ENCODE data around the gene LHFPL6. TPM values are rescaled to one million over a fixed set of nuclear protein-coding genes. Genes with fewer than 3 reads are reported as not detected.
A peak's percentile ranks its signal among the peaks of the same experiment; 100 is the strongest.

The LHFPL6 gene
- total RNA-seq, 1 experiment from 2014 or later: 8.9 TPM

GRCh38 chr13:39515224-39515714, 87.7 kb downstream of the LHFPL6 start:
- ChIA-PET POLR2A (interaction anchor here (0.6 to 1.6 kb wide), 3 partner anchors 9 to 22 kb away, joined by 3 to 6 read pairs (median 4); no protein-coding TSS in a partner anchor), CTCF (interaction anchor here (0.6 to 1.3 kb wide), 5 partner anchors 8 to 371 kb away, joined by 3 to 8 read pairs (median 3); no protein-coding TSS in a partner anchor)
- TF ChIP-seq CTCF (IDR thresholded peaks at IDR 0.05; ENCODE audit: unreplicated experiment): no peak
- intact Hi-C loops (cut with micrococcal nuclease): no loop called here
- Mint-ChIP-seq H3K9me3 (ENCODE audit: unreplicated experiment) (no peaks in the 10 kb centered on the region), H3K4me1 (ENCODE audit: insufficient read depth, unreplicated experiment) (peaks cover 14% of the 10 kb centered on the region), H3K36me3 (ENCODE audit: insufficient read depth, unreplicated experiment) (no peaks in the 10 kb centered on the region), H3K27me3 (ENCODE audit: insufficient read depth, unreplicated experiment) (no peaks in the 10 kb centered on the region), H3K27ac (ENCODE audit: low read depth, unreplicated experiment) (no peak overlapping the region), H3K4me3 (ENCODE audit: unreplicated experiment) (no peak overlapping the region)
- DNase-seq (ENCODE audit: unreplicated experiment): no peak
- no TSS peak for BruUV-seq (replicated peaks)

GRCh38 chr13:39512687-39513086, 90.3 kb downstream of the LHFPL6 start:
- Mint-ChIP-seq H3K4me1 (ENCODE audit: insufficient read depth, unreplicated experiment) (peaks cover 19% of the 10 kb centered on the region), H3K27me3 (ENCODE audit: insufficient read depth, unreplicated experiment) (no peaks in the 10 kb centered on the region), H3K36me3 (ENCODE audit: insufficient read depth, unreplicated experiment) (no peaks in the 10 kb centered on the region), H3K4me3 (ENCODE audit: unreplicated experiment) (no peak overlapping the region), H3K9me3 (ENCODE audit: unreplicated experiment) (no peaks in the 10 kb centered on the region), H3K27ac (ENCODE audit: low read depth, unreplicated experiment) (peak overlapping the region; percentile 59)
- intact Hi-C loops (cut with micrococcal nuclease): no loop called here
- POLR2A ChIA-PET: interaction anchor here (0.6 to 0.8 kb wide), 2 partner anchors 17 to 127 kb away, joined by 3 read pairs; no protein-coding TSS in a partner anchor
- no peak for TF ChIP-seq CTCF (IDR thresholded peaks at IDR 0.05; ENCODE audit: unreplicated experiment)
- CTCF ChIA-PET: interaction anchor here (1.0 kb wide), 1 partner anchor 40 kb away, joined by 3 read pairs; no protein-coding TSS in a partner anchor
- DNase-seq (ENCODE audit: unreplicated experiment): peak; percentile 30
- BruUV-seq (replicated peaks): no TSS peak

GRCh38 chr13:39510316-39510695, 92.7 kb downstream of the LHFPL6 start:
- Mint-ChIP-seq H3K36me3 (ENCODE audit: insufficient read depth, unreplicated experiment) (no peaks in the 10 kb centered on the region), H3K27me3 (ENCODE audit: insufficient read depth, unreplicated experiment) (no peaks in the 10 kb centered on the region), H3K27ac (ENCODE audit: low read depth, unreplicated experiment) (peak overlapping the region; percentile 44), H3K9me3 (ENCODE audit: unreplicated experiment) (no peaks in the 10 kb centered on the region), H3K4me1 (ENCODE audit: insufficient read depth, unreplicated experiment) (peaks cover 25% of the 10 kb centered on the region), H3K4me3 (ENCODE audit: unreplicated experiment) (no peak overlapping the region)
- no peak for TF ChIP-seq CTCF (IDR thresholded peaks at IDR 0.05; ENCODE audit: unreplicated experiment)
- BruUV-seq (replicated peaks): no TSS peak
- ChIA-PET CTCF (interaction anchor here (0.6 kb wide), 1 partner anchor 94 kb away, joined by 5 read pairs; no protein-coding TSS in a partner anchor), POLR2A (interaction anchor here (0.5 to 0.7 kb wide), 4 partner anchors 15 to 455 kb away, joined by 3 to 8 read pairs (median 4); no protein-coding TSS in a partner anchor)
- peak; percentile 33 for DNase-seq (ENCODE audit: unreplicated experiment)
- intact Hi-C loops (cut with micrococcal nuclease): no loop called here

GRCh38 chr13:39509616-39510315, 93.2 kb downstream of the LHFPL6 start:
- no TSS peak for BruUV-seq (replicated peaks)
- Mint-ChIP-seq H3K27me3 (ENCODE audit: insufficient read depth, unreplicated experiment) (no peaks in the 10 kb centered on the region), H3K4me3 (ENCODE audit: unreplicated experiment) (no peak overlapping the region), H3K36me3 (ENCODE audit: insufficient read depth, unreplicated experiment) (no peaks in the 10 kb centered on the region), H3K4me1 (ENCODE audit: insufficient read depth, unreplicated experiment) (peaks cover 25% of the 10 kb centered on the region), H3K27ac (ENCODE audit: low read depth, unreplicated experiment) (peak overlapping the region; percentile 44), H3K9me3 (ENCODE audit: unreplicated experiment) (no peaks in the 10 kb centered on the region)
- ChIA-PET CTCF (interaction anchor here (0.7 kb wide), 1 partner anchor 230 kb away, joined by 3 read pairs; no protein-coding TSS in a partner anchor), POLR2A (interaction anchor here (0.5 to 0.7 kb wide), 3 partner anchors 16 to 456 kb away, joined by 3 to 8 read pairs (median 3); no protein-coding TSS in a partner anchor)
- TF ChIP-seq CTCF (IDR thresholded peaks at IDR 0.05; ENCODE audit: unreplicated experiment): no peak
- no peak for DNase-seq (ENCODE audit: unreplicated experiment)
- intact Hi-C loops (cut with micrococcal nuclease): no loop called here

Data from MCF 10A (cell line).